ENCODE results near the gene CXXC1.

DNA sequence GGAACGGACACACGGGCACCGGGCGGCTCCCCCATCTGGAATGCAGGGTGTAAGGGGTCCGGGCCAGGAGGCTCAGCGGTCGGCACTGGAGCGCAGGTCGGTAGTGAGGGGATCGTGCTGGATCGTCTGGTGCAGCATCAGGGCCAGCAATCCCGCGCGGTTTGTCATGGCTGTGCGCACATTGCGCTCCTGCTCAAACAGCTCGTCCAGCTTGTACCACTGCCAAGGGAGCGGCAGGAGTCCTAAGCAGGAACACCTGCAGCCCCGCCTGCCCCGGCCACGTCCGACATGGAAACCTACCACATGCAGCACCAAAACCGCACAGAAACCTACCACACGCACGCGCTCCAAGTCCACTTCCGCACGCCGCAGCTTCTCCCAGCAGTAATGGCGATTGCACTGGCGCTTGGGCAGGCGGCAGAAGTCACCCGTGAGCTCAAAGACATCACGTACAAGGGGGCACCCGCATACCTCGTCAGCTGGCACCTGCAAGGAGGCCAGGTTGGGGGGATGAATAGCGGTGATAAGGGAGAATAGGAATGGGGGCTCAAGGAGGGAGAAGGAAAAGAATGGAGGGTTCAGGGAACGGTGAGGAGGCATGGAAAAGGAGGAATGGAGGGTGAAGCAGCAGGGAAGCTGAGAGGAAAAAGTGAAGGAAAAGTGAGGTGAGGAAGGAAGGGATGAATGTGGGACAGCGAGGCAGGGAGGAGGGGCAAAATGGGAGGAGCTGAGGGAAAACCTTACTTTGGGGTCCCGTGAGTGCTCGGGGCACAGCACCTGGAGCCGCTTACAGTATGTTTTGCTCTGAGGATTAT, 4.8 kb downstream of the CXXC1 start:
- no peak for TF ChIP-seq CTCF (conservative IDR thresholded peaks at IDR 0.05; ENCODE audit: low read length)
- no peak for TF ChIP-seq EZH2phosphoT487 (IDR thresholded peaks at IDR 0.05; ENCODE audit: borderline replicate concordance, low read depth, low read length)

Data from OCI-LY7 (cell line).